Osteoblast (primary cell): ENCODE measurements around the gene BRMS1L. TPM values are rescaled to one million over a fixed set of nuclear protein-coding genes. Genes with fewer than 3 reads are reported as not detected.

Source experiments
- DNase-seq: peaks from one replicate; pipeline ENCODE4 v3.0.0; 2011; ENCODE audit warnings: low spot score, mixed read lengths; ENCODE audit not compliant: insufficient read length; ENCODE audit errors: missing footprints
- H2AFZ ChIP-seq: 2 replicates; pipeline ENCODE4 v1.6.0; 2011; ENCODE audit warnings: mild to moderate bottlenecking, low read length
- H3K27ac ChIP-seq: 2 replicates; pipeline ENCODE4 v1.5.1; 2011; ENCODE audit warnings: mild to moderate bottlenecking, low read depth, low read length, moderate library complexity
- H3K27me3 ChIP-seq: 2 replicates; pipeline ENCODE4 v1.6.0; 2012; ENCODE audit warnings: mild to moderate bottlenecking, control low read depth, inconsistent platforms, low read length, moderate library complexity; ENCODE audit not compliant: insufficient read depth
- H3K36me3 ChIP-seq: 2 replicates; pipeline ENCODE4 v1.5.1; 2011; ENCODE audit warnings: mild to moderate bottlenecking, low read length, control low read depth, moderate library complexity; ENCODE audit not compliant: insufficient read depth
- H3K4me1 ChIP-seq: 2 replicates; pipeline ENCODE4 v1.5.1; 2011; ENCODE audit warnings: mild to moderate bottlenecking, low read length, control low read depth, moderate library complexity; ENCODE audit not compliant: insufficient read depth
- H3K4me2 ChIP-seq: 2 replicates; pipeline ENCODE4 v1.6.0; 2011; ENCODE audit warnings: mild to moderate bottlenecking, low read length; ENCODE audit not compliant: insufficient read depth
- H3K4me3 ChIP-seq: fragments of 200-600 bp; sonication (generic); 3 replicates; pipeline ENCODE4 v1.5.1; 2012; ENCODE audit warnings: mild to moderate bottlenecking, low read length, inconsistent platforms; ENCODE audit not compliant: insufficient read depth
- H3K79me2 ChIP-seq: 2 replicates; pipeline ENCODE4 v1.6.0; 2012; ENCODE audit warnings: mild to moderate bottlenecking, low read length, control low read depth, inconsistent platforms; ENCODE audit not compliant: insufficient read depth
- H3K9me3 ChIP-seq: 2 replicates; pipeline ENCODE4 v1.5.1; 2011; ENCODE audit warnings: low read depth, low read length, control low read depth
- H4K20me1 ChIP-seq: 2 replicates; pipeline ENCODE4 v1.6.0; 2012; ENCODE audit warnings: mild to moderate bottlenecking, low read length, control low read depth; ENCODE audit not compliant: insufficient read depth
- total RNA-seq: library from RNA; depleted of rRNA; stranded (reverse); fragments of >200 nt; gene quantifications from 2 replicates; pipeline ENCODE4 v1.2.3, GENCODE V29; 2012
- TF ChIP-seq, protein P1 (sequence below): IDR thresholded peaks from 2 replicates; pipeline ENCODE4 v1.5.1; 2011; ENCODE audit warnings: mild to moderate bottlenecking, low read depth, low read length, moderate library complexity; ENCODE audit errors: extremely low read depth

Gene BRMS1L
- total RNA-seq, 1 donor = 3.6 TPM

DNA sequence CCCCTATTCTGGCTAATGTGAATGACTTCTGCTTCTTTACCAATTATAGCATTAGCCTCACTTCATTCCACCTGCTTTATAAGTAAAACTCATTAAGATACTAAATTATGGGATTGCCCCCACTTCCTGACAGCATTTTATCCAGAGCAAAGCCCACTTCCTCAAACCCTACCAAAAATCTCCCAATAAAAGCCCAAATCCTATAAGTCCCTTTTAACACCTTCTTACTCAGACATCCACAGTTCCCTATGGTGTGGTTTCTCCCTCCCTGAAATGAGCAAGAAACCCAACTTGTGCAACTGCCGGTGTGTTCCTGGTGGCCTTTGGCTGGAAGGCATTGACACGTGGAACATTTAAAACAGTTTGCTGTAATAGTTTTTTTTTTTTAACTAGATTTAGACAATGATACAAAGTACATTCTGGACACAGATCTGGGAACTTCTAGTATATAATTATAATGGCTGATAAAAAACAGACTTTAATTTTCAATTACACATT is 53.1 kb downstream of the BRMS1L start:
- Histone ChIP-seq H3K27me3 (no peaks in the 10 kb centered on the region), H3K4me1 (peaks cover 15% of the 10 kb centered on the region), H3K4me3 (no peak overlapping the region), H3K4me2 (peak overlapping the region; percentile 60), H2AFZ (peak overlapping the region; percentile 47), H3K9me3 (no peaks in the 10 kb centered on the region), H4K20me1 (no peaks in the 10 kb centered on the region), H3K27ac (peak overlapping the region; percentile 34), H3K36me3 (no peaks in the 10 kb centered on the region), H3K79me2 (no peaks in the 10 kb centered on the region)
- DNase-seq = no peak
- TF ChIP-seq, protein P1, sequence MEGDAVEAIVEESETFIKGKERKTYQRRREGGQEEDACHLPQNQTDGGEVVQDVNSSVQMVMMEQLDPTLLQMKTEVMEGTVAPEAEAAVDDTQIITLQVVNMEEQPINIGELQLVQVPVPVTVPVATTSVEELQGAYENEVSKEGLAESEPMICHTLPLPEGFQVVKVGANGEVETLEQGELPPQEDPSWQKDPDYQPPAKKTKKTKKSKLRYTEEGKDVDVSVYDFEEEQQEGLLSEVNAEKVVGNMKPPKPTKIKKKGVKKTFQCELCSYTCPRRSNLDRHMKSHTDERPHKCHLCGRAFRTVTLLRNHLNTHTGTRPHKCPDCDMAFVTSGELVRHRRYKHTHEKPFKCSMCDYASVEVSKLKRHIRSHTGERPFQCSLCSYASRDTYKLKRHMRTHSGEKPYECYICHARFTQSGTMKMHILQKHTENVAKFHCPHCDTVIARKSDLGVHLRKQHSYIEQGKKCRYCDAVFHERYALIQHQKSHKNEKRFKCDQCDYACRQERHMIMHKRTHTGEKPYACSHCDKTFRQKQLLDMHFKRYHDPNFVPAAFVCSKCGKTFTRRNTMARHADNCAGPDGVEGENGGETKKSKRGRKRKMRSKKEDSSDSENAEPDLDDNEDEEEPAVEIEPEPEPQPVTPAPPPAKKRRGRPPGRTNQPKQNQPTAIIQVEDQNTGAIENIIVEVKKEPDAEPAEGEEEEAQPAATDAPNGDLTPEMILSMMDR = no peak

DNA sequence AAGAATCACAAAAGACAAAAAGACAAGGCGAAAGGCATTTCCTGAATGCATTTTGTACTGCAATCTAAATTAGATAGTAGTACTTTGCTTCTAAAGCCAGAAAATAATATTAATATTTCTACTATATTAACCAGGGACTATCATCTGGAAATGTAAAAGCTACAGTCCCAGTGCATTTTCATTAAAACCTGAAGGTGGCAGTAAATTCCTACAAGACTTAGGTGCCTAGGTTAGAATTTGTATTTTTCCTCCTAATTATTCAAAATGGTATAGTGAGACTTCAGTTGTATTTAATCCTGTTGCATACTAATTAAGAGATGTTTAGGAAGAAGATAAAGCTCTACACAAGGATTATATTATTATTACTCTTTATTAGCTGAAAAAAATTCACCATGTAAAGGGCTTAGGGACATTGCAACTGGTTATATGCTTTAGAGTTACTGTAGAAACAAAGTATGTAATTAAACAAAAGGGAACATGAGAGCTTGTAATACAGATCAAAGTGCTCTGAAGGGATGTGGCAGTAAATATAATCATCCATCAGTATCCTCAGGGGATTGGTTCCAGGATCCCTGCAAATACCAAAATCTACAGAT is 53.6 kb downstream of the BRMS1L start:
- Histone ChIP-seq H3K9me3 (no peaks in the 10 kb centered on the region), H4K20me1 (no peaks in the 10 kb centered on the region), H3K79me2 (no peaks in the 10 kb centered on the region), H3K27me3 (no peaks in the 10 kb centered on the region), H3K4me2 (no peak overlapping the region), H3K36me3 (no peaks in the 10 kb centered on the region), H2AFZ (no peak overlapping the region), H3K4me3 (no peak overlapping the region), H3K4me1 (peaks cover 15% of the 10 kb centered on the region), H3K27ac (no peak overlapping the region)
- TF ChIP-seq, protein P1 = peak; percentile 43
- no peak for DNase-seq

DNA sequence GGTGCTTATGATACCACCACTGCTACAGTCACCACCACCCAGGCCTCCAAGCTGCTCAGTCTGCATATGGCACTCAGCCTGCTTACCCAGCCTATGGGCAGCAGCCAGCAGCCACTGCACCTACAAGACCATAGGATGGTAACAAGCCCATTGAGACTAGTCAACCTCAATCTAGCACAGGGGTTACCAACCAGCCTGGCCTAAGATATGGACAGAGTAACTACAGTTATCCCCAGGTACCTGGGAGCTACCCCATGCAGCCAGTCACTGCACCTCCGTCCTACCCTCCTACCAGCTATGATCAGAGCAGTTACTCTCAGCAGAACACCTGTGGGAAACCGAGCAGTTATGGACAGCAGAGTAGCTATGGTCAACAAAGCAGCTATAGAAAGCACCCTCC is 55.1 kb downstream of the BRMS1L start:
- no peaks in the 10 kb centered on the region for H3K27me3 ChIP-seq
- H3K79me2 ChIP-seq = no peaks in the 10 kb centered on the region
- H2AFZ ChIP-seq = no peak overlapping the region
- TF ChIP-seq, protein P1 = no peak
- H3K9me3 ChIP-seq = no peaks in the 10 kb centered on the region
- H4K20me1 ChIP-seq = no peaks in the 10 kb centered on the region
- DNase-seq = no peak
- H3K4me2 ChIP-seq = no peak overlapping the region
- H3K4me1 ChIP-seq = peaks cover 15% of the 10 kb centered on the region
- no peaks in the 10 kb centered on the region for H3K36me3 ChIP-seq
- no peak overlapping the region for H3K4me3 ChIP-seq
- H3K27ac ChIP-seq = no peak overlapping the region

DNA sequence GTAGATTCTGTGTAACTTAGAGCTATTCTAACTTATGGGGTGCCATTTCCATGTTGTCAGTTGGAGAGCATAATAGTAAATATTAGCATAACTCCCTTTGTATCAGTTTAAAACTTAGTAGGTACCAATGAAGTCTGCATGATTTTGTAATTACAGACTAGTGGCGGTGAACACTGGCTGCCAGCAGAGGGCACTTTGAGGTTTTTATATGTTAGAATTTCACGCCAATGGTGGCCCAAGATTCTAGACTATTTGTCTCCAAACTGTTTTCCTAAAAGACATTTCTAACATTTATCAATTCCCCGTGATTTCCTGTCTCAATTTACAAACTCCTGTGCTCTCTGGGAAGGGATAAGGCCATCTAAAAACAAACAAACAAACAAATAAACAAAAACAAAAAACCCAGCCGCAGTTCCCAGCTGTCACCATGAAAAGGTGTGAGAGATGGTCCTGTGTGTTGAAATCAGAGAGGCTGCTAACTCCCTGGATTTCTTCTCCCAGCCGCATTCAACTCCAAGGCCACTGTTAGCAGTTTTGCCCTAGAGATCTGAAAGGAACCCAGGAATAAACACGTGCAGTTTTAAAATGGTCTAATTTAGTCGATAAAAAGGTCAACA is 57.6 kb downstream of the BRMS1L start:
- peak overlapping the region; percentile 28 for H3K4me2 ChIP-seq

More for the DNA sequence above, 57.6 kb downstream of the BRMS1L start:
- H3K4me1 ChIP-seq = peaks cover 8% of the 10 kb centered on the region
- TF ChIP-seq, protein P1 = peak; percentile 83
- no peak overlapping the region for H3K27ac ChIP-seq
- H3K9me3 ChIP-seq = no peaks in the 10 kb centered on the region
- H4K20me1 ChIP-seq = no peaks in the 10 kb centered on the region
- peak overlapping the region; percentile 11 for H2AFZ ChIP-seq
- H3K36me3 ChIP-seq = no peaks in the 10 kb centered on the region
- H3K27me3 ChIP-seq = no peaks in the 10 kb centered on the region
- DNase-seq = peak; percentile 22
- H3K4me3 ChIP-seq = no peak overlapping the region
- H3K79me2 ChIP-seq = no peaks in the 10 kb centered on the region
